Forelimb muscle (tissue), 1 donor: Measurements from ENCODE around the gene BTBD18. TPM values are rescaled to one million over a fixed set of nuclear protein-coding genes. Genes with fewer than 3 reads are reported as not detected.

Source experiments
- DNase-seq: peaks from one replicate; pipeline ENCODE4 v3.0.0-alpha.2; 2013; ENCODE audit warnings: low read depth
- polyA plus RNA-seq: library from polyadenylated mRNA; unstranded; fragments of 120-200 nt; gene quantifications from one replicate; pipeline ENCODE4 v1.2.1, GENCODE V29; 2013; ENCODE audit not compliant: insufficient read length

The BTBD18 gene
- polyA plus RNA-seq, 1 donor: 0.19 TPM

DNA sequence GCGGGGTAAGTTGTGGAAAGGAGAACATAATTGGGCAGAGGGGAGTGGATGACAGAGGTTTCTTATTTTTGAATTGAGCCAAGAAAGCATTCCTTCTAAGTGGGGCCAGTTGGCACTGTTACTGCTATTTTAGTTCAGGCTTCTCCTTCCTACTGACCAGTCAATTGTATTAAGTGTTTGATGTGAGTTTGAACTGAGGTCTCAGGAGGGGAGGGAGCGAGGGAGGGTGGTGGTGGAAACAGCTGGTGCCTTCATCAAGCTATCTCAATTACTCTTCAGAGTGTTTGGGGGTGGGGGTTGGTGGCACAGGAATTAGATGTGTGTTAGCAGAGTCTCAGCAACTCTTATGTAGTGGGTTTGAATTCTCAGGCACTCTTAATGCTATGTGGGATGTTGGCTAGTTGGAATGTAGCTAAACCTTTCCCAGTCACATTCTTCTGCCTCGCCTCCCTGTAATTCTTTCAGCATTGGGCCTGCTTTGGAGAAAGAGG is 24.5 kb upstream of the BTBD18 start:
- no peak for DNase-seq

DNA sequence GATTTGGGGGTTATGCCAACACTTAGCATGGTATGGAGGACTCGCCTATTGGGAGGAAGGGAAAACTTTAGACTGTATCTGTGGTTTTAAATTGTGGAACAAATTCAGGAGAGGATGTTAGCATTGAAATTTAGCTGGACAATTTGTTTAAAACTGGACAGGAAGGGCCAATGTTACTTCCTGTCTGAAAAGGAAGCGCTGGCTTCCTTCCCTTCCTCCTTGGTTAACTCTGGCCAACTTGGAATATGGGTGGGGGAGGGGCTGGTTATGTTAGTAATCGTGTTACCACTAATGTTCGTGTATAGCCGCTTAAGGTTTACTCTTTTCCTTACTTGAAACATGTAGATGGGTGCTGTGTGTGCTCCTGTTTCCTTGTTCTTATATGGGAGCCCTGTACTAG is 23.9 kb upstream of the BTBD18 start:
- no peak for DNase-seq

DNA sequence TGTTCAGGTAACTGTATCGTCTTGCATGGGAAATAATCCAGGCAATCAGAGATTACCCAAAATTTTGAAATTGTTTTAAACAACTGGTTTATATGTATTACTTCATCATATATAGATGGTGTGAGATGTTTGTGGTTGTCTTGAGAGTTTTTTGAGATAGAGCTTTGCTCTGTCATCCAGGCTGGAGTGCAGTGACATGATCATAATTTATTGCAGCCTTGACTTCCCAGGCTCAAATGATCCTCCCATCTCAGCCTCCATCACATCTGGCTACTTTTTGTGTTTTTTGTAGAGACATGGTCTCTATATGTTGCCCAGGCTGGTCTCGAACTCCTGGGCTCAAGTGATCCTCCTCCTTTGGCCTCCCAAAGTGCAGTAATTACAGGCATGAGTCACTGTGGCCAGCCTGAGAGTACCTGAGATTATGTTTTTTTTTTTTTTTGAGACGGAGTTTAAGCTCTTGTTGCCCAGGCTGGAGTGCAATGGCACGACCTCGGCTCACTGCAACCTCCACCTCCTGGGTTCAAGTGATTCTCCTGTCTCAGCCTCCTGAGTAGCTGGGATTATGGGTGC is 21.5 kb upstream of the BTBD18 start:
- no peak for DNase-seq

DNA sequence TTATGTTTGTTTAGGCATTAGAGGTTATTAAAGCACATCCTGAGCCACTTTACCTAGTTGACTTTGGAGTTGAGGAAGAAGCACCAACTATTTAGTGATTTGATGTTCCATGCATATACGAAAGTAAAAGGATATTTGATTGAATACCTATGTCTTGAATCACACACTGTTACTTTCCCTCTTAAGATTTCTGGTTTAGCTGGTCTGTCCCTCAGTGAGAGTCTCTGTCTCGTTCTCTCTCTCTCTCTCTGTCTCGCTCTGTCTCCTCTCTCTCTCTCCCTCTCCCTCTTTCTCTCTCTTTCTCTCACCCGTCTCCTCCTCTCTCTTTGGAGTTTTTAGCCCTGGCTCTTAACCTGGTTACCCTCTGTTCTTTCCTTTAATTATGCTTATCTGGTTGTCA is 20.9 kb upstream of the BTBD18 start:
- DNase-seq: no peak

DNA sequence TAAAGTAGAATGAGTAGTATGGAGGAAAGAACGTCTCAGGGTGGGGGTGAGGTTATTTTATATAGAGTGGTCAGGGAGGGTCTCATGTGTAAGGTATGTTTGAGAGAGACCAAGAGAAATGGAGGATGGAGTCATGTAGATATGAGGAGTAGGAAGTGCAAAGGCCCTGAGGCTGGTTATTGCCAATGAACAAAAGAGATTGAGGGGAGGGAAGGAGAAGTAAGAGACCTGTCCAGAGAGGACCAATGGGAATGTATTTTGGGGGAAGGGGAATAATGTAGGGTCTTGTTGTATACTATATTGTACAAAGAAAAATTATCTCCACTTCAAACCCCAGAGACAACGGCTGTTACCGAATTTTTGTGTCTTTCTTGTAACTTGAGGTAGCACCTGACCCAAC is 19.7 kb upstream of the BTBD18 start:
- no peak for DNase-seq

DNA sequence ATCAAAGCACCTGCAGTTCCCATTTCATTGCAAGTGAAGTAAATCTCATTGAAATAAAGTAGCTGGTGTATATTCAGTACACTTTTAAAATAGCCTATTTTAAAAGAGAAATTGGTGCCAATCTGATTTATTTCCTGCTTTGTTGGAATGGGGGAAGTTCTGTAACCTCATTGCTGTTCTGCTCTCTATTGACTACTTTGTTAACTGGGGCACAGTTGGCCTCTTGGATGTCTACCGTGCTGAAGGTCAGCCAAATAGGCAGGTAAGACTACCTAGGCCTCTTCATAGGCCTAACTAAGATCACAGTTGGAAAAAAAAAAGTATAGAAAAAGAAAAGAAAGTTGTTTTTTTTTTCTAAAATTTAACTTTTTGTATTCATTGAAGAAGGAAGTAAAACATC is 19.2 kb upstream of the BTBD18 start:
- no peak for DNase-seq

DNA sequence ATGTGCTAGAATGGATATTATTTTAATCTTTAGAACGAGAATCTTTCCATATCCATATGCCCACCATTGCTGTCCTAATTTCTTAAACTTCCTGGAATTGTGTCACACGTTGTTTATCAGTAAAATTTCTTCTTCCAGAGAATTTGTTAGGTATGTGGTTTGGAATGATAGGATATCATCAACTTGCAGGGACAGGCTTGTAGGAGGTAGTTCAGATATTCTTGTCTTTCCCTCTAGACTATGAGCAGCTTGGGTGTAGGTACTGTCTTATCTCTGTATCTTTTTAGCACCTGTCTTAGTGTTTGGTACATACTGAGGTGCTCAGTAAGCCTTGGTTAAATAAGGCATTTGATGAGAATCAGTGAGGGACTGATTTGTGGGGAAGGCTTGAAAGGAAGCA is 13.4 kb upstream of the BTBD18 start:
- no peak for DNase-seq

DNA sequence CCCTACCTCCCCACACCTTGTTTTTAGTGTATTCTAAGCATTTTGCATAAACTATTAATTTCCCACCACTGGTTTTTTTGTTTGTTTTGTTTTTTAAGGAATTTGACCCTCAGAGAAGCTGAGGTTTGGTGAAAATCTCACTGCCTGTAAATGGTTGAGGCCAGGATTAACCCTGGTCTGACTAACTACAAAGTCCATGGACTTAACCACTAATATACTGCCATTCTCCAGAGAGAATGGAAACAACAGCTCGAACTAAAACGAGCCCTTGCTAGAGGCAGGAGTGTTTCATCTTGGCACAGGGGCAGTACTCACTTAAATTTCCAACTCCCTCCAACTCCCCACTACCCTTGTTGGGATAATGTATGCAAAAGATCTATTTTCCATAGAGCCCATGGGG is 12.9 kb upstream of the BTBD18 start:
- no peak for DNase-seq

DNA sequence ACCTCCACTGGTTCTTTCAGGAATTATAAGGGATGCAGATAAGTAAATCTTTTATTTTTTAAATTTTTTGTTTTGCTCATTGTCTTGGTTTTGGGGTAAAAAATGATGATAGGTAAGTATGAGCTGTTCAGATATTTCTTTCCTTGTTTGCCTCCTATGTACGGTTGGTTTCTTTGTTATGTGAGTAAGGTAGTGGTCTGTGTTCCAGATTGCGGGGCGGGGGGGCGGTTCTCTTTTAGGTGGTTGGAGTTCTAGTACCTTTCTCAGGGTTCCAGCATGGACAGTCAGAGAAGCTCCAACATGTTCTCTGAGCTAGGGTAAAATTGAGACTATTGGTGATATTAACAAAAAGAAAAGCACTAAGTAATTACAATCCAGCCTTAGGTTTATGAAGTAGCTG is 12.4 kb upstream of the BTBD18 start:
- DNase-seq: no peak

DNA sequence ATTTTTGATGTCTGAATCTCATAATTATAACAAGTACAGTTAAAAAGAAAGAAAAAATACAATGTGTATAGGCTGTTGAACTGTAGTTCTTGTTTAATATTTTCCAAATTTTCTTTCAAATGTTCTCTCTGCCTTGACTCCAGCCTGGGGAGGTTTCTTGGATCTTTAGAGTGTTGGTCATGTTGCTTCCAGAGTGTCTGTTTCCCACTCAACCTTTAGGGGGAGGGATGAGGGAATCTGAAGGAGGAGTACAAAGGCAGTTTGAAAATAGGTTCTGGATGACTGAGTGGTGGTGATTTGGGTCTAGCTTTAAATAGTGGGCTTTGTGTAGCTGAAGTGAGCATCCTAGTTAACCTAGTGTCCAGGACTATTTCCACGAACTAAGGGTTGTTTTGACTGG is 11.9 kb upstream of the BTBD18 start:
- DNase-seq: no peak

DNA sequence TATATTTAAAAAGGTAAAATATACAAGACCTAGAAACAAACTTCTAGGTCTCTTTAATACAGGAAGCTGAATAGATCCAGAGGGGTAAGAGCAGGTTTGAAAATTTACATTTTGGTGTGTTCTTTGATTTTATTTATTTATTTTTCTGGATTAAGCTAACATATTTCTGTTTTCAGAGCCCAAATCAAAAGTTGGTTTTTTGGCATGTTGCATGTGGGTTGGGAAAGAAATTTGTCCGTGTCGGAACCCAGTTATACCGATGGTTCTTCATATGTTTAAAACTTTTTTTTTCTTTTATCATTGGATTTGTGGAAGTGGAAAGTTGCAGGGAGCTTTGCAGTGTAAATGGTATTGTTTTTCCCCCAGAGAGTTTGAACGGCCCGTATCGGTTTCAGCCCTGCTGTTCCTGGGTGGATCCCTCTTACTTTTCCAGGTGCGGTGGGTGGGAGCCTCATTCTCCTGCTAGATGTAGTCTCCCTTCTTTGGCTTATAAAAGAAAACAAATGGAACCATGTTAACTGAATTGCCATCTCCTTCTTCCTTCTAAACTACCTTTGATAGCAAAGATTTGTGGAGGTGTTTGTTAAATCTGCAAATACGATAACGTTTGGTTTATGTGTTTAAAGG is 10.7 kb upstream of the BTBD18 start:
- DNase-seq: no peak

DNA sequence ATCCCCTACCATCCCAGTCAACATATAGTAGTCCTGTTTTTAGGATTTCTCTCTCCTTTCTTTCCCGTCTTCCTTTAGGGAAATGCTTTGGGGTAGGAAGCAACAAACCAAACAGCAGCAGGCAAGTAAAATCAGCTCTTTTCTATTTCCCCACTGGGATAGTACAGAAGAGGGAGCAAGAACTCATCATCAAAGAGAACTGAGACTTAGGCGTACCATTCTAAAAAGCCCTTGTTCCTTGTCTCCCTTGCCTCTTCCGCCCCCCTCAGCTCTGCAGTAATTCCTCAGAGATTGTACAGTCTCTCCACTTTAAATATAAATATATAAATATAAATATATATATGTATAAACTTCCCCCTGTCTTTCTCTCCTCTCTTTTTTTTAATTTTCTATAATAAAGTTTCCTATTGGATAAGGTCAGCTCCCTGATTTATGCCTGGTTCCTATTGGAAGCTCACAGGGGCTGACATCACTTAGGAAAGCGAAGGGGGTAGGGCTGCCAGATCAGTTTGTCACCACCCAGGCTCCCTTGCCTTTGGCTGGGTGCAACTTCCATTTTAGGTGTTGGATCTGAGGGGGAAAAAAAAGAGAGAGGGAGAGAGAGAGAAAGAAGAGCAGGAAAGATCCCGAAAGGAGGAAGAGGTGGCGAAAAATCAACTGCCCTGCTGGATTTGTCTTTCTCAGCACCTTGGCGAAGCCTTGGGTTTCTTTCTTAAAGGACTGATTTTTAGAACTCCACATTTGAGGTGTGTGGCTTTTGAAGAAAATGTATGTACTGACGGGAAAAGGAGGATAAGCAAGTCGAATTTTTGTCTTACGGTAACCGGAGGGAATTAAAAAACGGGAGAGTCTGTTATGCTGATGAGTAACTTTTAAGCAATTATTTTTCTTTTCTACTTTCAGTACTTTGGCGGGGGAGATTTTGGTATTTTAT is 9.9 kb upstream of the BTBD18 start, which contains the start of gene CTNND1:
CTNND1 (plus strand) TSS at position 502 of the 934 bp plus-strand sequence. CDS start 29,677 bp downstream, outside the sequence.
- DNase-seq: peak; percentile 96

DNA sequence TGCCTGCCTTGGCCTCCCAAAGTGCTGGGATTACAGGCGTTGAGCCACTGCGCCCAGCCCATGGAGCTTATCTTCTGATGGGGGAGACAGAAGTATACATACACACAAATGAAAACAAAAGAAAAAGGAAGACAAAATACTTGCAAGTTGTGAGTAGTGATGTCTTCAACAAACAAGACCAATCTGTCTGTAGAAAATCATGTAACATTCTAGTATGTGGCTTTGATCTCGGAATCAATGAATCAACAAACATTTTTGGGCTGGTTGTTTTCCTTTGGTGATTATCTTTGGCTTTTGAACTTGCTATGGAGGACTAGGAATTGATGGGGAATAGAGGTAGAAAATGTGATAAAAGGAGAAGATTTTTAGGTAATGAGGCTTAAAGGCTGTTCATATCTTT is 6.6 kb upstream of the BTBD18 start:
- DNase-seq: no peak

DNA sequence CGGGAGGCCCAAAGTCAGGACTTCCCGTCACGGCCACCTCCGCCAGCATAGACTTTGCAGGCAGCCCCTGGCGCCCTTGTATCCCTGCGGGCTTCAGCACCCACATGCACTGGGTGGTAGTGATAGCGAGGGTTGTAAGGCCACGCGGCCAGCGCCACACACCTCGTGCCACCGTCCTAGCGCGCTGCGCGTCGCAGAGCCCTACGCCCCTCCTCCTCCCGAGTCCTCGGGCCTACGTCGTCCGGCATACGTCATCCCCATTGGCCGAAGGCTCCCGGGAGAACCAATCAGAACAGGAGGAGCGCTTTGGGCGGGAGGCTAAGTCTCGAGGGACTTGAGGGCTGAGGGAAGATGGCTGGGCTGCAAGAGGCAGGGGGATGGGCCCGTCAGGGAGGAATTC is 1.3 kb upstream of the BTBD18 start:
- DNase-seq: no peak

DNA sequence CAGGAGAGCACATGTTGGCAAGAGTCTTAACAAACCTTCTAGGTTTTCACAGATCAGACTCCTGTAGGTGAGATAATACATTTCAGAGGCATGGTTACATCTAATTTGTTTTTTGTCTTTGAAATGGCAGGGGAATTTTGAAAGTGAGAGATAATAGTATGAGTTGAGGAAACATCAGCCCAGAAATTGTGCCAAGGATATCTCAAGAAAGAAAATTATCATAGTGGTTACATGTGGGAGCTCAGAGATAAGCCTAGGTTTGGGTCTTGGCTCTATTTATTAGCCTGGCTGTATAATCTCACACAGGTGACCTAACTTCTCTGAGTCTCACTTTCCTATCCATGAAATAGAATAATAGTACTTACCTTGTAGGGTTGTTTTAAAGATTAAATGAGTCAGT is 443 bp downstream of the BTBD18 start:
- DNase-seq: no peak

DNA sequence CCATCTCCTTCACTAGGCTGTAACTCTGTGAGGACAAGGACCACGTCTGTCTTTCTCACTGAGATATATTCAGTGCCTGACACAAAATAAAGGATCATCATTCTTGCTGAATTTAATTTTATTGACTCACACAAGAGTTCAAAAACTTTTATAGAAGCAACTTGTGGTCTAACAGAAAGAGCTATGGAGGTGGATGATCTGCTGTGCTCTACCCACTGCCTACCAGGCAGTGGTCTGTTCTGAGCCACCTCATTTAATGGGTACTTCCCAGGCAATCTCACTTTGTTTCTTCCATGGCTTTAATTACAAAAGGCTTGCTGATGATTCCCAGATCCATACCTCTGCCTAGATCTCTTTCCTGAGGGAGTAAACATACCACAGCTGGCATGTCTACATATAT is 4.7 kb downstream of the BTBD18 start:
- no peak for DNase-seq

DNA sequence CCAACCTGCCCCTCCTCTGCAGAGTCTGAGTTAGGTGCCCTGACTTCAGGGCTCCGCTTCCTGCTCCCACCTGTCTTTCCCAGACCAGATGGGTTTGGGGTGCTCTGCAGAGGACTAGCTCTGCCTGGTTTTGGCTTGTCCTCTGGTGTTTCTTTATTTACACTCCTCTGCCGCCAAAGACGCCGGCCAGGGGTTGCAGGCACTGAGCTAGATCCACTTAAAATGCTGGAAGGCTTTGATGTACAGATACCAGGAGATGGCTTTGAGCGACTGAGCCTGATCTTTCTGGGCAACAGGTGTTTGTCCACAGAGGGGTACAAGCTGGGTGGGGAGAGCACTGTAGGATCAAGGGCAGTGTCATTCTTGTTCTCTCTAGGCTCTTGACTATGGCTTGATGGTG is 6.4 kb downstream of the BTBD18 start:
- no peak for DNase-seq

DNA sequence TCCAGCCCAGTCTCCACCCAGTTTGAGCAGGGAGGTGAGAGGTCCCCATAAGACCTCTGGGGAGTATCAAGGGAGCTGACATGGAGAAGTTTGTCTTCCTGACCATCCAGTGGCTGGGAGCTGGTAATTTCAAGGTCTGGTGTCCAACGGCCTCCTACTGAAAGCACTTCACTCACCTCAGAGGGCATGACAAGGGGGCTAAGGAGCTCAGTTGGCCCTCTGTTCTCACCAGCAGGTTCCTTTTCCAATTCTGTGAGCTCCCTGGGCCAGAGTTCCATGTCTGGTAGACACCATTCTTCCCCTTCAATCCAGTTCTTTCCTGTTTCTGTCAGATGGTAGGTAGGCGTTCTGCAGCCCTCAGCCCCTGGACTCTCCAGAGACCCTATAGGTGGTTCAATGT is 7.3 kb downstream of the BTBD18 start:
- no peak for DNase-seq

DNA sequence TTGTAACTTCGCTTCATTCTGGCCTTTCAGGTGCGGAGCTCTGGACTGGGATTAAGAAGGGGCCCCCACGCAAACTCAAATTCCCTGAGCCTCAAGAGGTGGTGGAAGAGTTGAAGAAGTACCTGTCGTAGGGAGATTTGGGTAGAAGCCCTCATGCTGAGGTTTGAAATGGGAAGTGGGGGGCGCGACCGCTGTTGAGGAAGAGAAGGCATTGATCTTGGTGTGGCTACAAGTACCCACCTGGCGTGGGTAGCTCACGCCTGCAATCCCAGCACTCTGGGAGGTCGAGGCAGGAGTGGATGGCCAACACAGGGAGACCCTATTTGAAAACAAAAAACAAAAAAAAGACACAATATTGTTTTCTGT is 9.5 kb downstream of the BTBD18 start:
- no peak for DNase-seq

DNA sequence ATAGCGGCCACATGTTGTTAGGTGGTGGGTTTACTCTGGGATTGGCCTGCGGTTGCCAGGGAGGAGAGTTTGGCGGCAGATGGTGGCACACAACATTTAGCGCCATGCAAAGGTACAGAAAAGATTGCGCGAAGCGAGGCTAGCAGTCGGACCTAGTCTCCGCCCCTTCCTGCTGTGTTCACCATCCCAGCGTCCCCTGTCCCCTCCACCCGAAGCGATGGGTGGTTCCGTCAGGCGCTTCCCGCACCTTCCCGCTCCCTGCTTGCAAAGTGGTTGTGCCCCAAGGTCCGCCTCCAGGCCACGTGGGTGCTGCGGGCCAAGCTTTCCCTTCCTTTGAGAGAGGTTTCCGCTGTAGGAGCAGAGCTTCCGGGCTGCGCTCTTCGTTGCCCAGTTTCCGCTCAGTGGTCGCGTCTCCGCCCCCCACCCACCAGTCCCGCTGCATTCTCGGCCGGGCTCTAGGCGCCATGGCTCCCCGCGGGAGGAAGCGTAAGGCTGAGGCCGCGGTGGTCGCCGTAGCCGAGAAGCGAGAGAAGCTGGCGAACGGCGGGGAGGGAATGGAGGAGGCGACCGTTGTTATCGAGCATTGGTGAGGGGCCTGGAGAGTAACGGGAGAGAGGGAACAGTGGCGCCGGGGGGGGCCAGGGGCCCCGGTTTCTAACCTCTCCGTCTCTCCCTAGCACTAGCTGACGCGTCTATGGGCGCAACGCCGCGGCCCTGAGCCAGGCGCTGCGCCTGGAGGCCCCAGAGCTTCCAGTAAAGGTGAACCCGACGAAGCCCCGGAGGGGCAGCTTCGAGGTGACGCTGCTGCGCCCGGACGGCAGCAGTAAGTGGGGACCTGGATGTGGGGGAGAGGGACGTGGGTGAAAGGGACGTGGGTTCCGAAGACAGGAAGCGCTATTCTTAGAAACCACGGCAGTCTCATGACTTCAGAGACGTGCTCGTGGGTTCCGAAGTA is 10.2 kb downstream of the BTBD18 start, which contains the start of gene SELENOH:
SELENOH (plus strand) TSS at position 360 of the 955 bp plus-strand sequence; CDS start at position 465, 105 bp downstream.
- peak; percentile 90 for DNase-seq

DNA sequence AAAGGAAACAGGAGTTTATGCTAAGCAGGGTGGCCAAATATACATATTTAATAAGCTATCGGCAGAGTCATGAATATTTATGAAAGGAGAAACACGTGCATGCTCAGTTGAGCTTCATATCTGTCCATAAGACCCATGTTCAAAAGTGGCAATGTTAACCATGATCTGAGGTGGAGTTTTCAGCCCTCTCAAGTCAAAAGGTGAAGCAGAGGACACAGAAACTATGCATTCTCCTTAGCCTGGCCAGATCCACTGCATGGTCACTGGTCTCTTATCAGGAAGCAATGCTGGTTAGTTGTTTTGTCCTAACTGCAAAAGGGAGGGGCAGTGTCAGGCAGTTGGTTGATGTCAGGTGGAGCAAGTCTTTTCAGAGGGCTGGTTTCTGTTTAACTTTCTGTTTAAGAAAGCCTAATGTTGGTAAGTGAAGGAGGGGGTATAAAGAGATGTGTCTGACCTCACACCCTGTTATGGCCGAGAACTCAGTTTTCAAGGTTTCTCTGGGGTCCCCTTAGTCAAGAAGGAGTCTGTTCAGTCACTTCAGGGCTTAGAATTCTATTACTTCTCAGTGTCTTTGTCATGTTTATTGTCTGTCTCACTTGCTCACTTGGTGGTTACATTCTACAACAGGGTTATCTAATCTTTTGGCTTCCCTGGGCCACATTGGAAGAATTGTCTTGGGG is 15.9 kb downstream of the BTBD18 start:
- DNase-seq: no peak
